HUES48 (cell line): Measurements from ENCODE around the gene SMTN.
"Not testable (repeated sequence)": the region's sequence is repeated elsewhere in the genome, so short reads cannot be mapped to it uniquely, and the experiment has no call there.

ENCODE experiments used
- H3K27ac ChIP-seq: one replicate; pipeline ENCODE4 v1.7.0; 2013; ENCODE audit warnings: low read depth, low read length, inconsistent platforms
- H3K27me3 ChIP-seq: 2 replicates; pipeline ENCODE4 v1.6.1; 2013; ENCODE audit warnings: mild to moderate bottlenecking, low read length; ENCODE audit not compliant: control insufficient read depth, insufficient read depth
- H3K36me3 ChIP-seq: 2 replicates; pipeline ENCODE4 v1.6.1; 2013; ENCODE audit warnings: low read length; ENCODE audit not compliant: control insufficient read depth, insufficient read depth
- H3K4me1 ChIP-seq: 2 replicates; pipeline ENCODE4 v1.6.1; 2013; ENCODE audit warnings: mild to moderate bottlenecking, low read length; ENCODE audit not compliant: control insufficient read depth, insufficient read depth
- H3K4me3 ChIP-seq: 2 replicates; pipeline ENCODE4 v1.5.1; 2013; ENCODE audit warnings: mild to moderate bottlenecking, low read depth, low read length
- H3K9ac ChIP-seq: 2 replicates; pipeline ENCODE4 v1.6.1; 2013; ENCODE audit warnings: mild to moderate bottlenecking, low read depth, low read length, moderate library complexity
- H3K9me3 ChIP-seq: 2 replicates; pipeline ENCODE4 v1.6.1; 2013; ENCODE audit warnings: low read length; ENCODE audit not compliant: control insufficient read depth, insufficient read depth

SMTN gene

DNA sequence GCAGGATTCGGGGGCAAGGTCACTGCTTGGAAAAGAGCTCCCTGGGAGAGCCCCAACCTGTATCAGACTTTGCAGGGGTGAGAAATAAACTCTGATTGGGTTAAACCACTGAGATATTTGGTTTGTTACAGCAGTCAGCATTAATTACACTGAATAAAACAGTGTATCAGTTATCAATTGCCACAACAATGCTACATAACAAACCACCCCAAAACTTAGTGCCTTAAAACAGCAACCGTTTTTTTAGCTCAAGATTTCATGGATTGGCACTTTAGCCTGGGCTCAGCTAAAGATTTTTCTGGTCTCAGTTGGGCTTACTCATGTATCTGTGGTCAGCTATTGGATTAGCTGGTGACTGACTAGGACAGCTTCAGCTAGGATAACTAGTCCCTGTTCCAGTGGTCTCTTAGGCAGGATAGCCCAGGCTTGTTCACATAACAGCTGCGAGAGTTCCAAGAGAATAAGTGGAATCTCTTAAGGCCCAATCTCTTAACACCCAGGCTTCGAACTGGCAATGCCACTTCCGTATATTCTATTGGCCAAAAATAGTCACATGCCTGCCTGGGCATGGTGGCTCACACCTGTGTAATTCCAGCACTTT is 7.5 kb upstream of the SMTN start:
- H3K27ac ChIP-seq, H3K9me3 ChIP-seq, H3K4me3 ChIP-seq, H3K4me1 ChIP-seq, H3K36me3 ChIP-seq, H3K27me3 ChIP-seq, H3K9ac ChIP-seq: not testable (repeated sequence)

DNA sequence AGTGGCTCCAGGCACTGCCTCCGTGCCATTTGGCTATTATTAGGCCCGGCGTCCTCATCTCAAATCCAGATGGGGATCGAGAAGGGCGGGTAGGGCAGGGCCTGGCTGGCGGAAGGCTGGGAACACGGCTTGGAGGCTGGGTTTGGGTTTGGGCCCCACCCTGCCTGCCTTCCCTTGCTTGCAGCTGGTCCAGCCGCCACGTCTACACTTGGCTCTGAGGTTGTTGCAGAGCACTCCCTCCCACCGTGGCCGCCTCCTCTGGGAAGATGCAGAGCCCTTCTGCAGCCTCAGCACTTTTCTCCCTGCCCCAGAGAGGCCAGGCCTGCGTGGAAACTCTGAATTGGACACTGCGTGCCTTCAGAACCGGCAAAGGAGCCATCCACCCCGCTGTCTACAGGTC is 5.2 kb upstream of the SMTN start:
- H3K36me3 ChIP-seq, result no peaks in the 10 kb centered on the region
- no peak overlapping the region for H3K9ac ChIP-seq
- H3K27me3 ChIP-seq, result no peaks in the 10 kb centered on the region

DNA sequence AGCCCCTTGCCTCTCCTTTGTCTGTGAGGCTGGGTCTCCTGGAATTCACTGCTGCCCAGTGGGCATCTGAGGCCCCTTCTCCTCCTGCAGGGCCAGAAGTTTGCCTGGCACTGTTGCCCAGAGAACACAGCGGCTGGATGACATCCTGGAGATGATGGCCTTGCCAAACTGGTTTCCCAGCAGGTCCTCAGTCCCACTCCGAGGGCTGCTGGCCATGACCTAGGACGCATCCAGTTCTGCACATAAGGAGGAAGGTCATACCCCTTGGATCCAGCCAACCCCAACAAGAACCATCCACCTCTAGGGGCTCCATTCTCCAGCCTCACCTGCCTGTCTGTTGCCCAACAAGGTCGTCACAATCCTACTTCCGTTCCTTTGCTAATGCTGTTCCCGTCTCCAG is 3.4 kb upstream of the SMTN start:
- Histone ChIP-seq H3K27ac (no peak overlapping the region), H3K9me3 (no peaks in the 10 kb centered on the region), H3K9ac (no peak overlapping the region), H3K4me3 (no peak overlapping the region), H3K4me1 (peaks cover 7% of the 10 kb centered on the region; the same call in 1 of the 2 replicates), H3K36me3 (no peaks in the 10 kb centered on the region), H3K27me3 (peaks cover 4% of the 10 kb centered on the region; the same call in 1 of the 2 replicates)

More for the DNA sequence above, 5.2 kb upstream of the SMTN start:
- Histone ChIP-seq H3K9me3 (no peaks in the 10 kb centered on the region), H3K4me1 (0 out of 2 replicates have a peak, but pooled peaks cover 4% of the 10 kb centered on the region), H3K27ac (no peak overlapping the region), H3K4me3 (no peak overlapping the region)

DNA sequence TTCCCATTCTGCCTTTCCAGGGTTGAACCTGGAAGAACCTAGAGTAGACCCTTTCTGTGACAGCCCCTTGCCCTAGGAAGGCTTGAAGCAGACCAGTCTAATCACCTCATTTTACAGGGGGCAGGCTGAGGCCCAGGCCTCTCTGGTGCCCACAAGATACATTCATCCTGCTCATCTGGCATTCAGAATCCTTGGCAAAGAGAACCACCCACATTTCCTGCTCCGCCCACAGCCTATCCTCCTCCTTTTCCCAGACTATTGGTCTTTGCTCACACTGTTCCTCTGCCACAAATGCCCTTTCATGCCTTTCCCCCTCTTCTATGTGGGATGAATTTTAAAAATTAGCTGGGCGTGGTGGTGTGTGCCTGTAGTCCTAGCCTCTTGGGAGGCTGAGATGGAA is 2.7 kb upstream of the SMTN start:
- H3K27me3 ChIP-seq, H3K9me3 ChIP-seq, H3K36me3 ChIP-seq, H3K4me3 ChIP-seq, H3K9ac ChIP-seq, H3K27ac ChIP-seq: not testable (repeated sequence)
- peaks cover 13% of the 10 kb centered on the region; the same call in 1 of the 2 replicates for H3K4me1 ChIP-seq

DNA sequence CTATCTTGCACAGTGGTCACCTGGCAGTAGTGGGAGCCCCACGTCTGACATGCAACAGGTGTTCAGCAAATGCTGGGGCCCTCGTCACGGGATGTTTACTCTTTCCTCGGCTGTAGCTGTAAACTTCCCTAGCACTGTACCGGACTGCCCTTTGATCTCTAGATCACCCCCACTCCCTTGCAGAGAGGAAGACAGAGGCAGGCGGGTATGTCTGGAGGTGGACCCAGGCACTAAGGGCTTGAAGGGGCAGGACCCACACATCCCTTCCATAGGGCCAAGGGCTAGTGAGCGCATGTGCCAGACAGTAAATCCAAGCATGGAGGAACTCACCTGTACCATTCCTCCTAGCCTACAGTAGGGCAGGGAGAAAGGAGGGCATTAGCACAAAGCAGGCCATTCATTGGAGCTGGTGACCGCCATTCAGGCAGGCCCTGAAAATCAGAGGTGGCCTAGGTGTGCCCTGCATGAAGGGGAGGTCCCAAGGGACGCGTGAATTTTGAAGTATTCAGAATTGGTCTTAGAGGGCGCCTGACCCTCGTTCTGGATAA is 1.9 kb upstream of the SMTN start:
- Histone ChIP-seq H3K36me3 (no peaks in the 10 kb centered on the region), H3K27ac (no peak overlapping the region), H3K9me3 (no peaks in the 10 kb centered on the region), H3K27me3 (peaks cover 4% of the 10 kb centered on the region; the same call in 1 of the 2 replicates), H3K4me1 (peaks cover 19% of the 10 kb centered on the region), H3K9ac (no peak overlapping the region), H3K4me3 (no peak overlapping the region)

DNA sequence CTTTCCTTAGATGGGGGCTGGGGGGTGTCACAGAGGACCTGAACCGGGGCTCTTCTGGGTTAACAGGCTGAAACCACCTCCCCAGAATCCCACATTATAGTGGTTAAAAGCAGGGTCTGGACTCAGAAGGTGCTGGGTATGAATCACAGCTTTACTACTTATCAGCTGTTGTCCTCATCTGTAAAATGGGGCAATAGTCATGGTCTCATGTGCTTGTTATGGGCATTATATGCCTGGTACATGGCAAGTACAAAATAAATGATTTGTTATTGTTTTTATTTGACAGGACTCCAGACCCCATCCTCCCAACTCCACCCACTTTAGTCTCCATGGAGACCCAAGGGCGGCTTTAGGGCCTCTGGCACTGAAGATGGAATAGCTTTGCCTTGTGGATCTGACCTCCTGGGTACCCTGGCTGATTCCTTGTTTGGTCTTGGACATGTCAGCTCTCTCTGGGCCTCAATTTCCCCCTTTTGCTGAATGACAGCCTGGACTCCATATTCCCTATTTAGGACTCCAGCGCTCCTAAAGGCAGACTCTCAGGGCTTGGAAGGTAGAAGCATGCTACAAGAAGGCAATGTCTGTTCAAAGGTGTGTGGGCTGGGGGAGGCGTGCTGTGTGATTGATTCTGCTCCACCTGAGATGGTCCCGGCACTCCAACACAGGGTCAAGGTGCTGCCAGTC is 812 bp upstream of the SMTN start:
- Histone ChIP-seq H3K9ac (peak overlapping the region; percentile 87; the same call in 1 of the 2 replicates), H3K9me3 (no peaks in the 10 kb centered on the region), H3K4me3 (peak overlapping the region; percentile 82), H3K4me1 (peaks cover 22% of the 10 kb centered on the region), H3K27ac (peak overlapping the region; percentile 91), H3K36me3 (no peaks in the 10 kb centered on the region), H3K27me3 (peaks cover 4% of the 10 kb centered on the region; the same call in 1 of the 2 replicates)

DNA sequence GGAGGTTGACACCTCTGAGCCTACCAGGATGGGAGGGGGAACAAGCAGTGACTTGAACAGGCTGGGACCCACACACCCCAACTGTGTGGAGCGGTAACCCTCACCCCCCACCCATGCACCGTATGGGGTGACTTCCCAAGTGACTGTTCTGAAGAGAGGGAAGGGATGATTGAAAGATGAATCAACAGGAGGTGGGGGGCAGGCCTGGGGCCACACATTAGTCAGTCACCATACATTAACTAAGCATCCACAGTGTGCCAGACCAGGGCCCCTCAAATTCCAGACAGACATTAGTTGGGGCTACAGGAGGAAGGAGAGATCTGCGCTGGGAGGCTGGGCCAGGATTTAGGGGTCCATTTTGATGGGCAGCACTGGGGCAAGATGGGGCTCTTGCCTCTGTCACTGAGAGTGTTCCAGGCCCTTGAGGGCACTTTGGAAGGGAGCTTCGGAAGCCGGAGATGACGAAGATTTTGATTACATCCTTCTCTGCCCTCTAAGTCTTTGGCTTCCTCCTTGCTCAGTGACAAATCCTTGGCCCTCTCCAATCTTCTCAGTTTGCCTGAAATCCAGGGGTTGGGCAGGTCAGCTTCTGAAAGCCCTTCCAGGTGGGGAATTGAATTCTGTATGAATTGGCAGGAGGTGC is 966 bp downstream of the SMTN start:
- Histone ChIP-seq H3K9me3 (no peaks in the 10 kb centered on the region), H3K9ac (no peak overlapping the region), H3K36me3 (no peaks in the 10 kb centered on the region), H3K27ac (no peak overlapping the region), H3K4me3 (peak overlapping the region; percentile 82), H3K4me1 (peaks cover 24% of the 10 kb centered on the region), H3K27me3 (peaks cover 4% of the 10 kb centered on the region; the same call in 1 of the 2 replicates)

DNA sequence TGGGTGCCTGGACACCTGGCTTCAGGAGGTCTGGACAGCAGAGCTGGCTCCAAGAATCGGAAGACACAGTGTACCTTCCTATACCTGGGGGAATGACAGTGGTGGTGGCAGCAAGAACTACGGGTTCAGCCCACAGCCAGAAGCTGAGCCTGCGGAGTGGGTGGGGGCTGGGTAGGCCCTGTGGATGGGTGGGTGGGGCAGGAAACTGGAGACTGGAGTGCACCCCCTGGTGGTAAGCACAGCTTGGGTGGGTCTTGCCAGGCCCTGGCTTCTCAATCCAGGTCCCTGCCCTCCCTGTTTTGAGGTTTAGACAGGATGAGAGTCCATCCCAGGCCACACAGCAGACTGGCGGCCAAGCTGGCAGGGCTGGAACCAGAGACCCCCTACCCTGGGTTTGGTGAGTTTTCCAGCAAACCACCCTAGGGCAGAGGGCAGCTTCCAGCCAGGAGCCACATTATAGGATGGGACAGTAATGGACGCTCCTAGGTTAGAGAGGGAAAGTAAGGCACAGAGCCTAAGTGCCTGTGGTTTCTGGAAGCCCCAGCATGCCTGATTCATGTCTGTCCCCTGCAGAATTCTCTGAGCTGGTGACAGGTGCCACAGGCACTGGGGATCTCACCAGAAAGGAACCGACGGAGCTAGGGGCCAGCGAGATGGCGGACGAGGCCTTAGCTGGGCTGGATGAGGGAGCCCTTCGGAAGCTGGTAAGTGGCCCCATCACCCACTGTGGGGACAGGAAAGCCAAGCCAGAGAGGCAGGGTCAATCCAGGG is 1.7 kb downstream of the SMTN start:
- H3K9ac ChIP-seq, result no peak overlapping the region
- peak overlapping the region; percentile 3; the same call in 1 of the 2 replicates for H3K4me3 ChIP-seq
- peaks cover 24% of the 10 kb centered on the region for H3K4me1 ChIP-seq
- H3K27me3 ChIP-seq, result peaks cover 4% of the 10 kb centered on the region; the same call in 1 of the 2 replicates
- no peaks in the 10 kb centered on the region for H3K9me3 ChIP-seq
- H3K27ac ChIP-seq, result no peak overlapping the region
- no peaks in the 10 kb centered on the region for H3K36me3 ChIP-seq

DNA sequence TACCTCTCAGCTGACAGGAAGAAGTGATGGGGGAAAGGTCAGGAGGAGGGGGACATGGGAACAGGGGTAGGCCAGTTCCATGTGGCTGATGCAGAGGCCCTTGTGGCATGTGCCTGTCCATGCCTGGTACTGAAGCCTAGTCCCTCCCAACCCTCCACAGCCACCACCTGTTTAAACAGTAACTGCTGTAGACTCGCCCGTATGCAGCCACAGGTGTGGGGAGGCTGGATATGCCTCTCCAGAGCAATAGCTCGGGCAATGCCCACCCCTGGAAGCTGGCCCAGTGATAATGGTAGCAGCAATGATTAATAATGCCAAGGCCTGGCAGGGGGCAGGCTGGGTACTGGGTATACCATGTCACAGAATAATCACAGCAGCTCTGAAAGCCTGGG is 2.3 kb downstream of the SMTN start:
- Histone ChIP-seq H3K4me3 (0 out of 2 replicates have a peak overlapping the region, but pooled peaks have one; percentile 87), H3K9me3 (no peaks in the 10 kb centered on the region), H3K27ac (no peak overlapping the region), H3K36me3 (no peaks in the 10 kb centered on the region), H3K27me3 (peaks cover 4% of the 10 kb centered on the region; the same call in 1 of the 2 replicates), H3K9ac (no peak overlapping the region), H3K4me1 (peaks cover 24% of the 10 kb centered on the region)

DNA sequence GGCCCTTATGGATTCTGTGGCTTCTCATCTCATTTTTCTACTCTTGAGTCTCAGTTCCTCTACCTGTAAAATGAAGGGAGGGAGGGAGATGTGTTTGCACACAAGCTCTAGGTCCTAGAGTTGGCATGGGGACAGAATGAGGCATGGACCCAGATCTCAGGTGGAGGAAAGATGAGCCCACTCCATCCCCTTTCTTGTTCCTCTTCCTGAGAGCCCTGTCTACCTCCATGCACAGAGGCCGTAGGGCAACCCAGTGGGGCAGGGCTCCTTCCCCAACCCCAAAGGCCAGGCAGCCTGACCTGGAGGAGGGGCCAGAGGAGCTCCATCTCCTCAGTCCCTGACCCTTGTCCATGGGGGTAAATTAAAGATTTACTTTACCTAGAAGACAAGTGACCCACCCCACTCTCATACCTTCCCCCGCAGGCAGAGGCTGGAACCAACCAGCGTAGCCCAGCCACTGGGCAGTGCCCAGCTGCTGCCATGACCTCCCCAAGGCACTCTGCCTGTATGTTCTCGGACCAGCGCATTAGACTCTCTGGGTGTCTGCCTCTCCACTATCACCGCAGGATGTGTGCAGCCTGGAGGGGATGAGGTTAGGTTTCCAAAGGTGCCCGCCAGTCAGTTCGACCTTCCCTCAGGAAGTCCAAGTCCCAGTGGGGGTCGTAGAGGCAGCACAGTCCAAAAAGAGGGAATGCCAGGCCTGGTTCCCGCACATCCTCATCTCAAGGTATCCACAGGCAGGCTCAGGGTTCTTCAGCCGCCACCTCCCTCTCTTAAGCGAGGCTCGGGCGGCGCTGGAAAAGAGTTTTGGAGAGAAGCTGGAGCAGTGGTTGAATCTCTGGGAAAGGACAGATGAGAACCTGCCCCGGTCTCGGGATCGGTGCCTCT is 3.0 kb downstream of the SMTN start:
- Histone ChIP-seq H3K27ac (peak overlapping the region; percentile 92), H3K9me3 (no peaks in the 10 kb centered on the region), H3K4me1 (peaks cover 24% of the 10 kb centered on the region), H3K36me3 (no peaks in the 10 kb centered on the region), H3K4me3 (peak overlapping the region; percentile 87), H3K9ac (peak overlapping the region; percentile 97), H3K27me3 (peaks cover 4% of the 10 kb centered on the region; the same call in 1 of the 2 replicates)
